Measurements from ENCODE around the gene PTPRM.

Gene PTPRM

DNA sequence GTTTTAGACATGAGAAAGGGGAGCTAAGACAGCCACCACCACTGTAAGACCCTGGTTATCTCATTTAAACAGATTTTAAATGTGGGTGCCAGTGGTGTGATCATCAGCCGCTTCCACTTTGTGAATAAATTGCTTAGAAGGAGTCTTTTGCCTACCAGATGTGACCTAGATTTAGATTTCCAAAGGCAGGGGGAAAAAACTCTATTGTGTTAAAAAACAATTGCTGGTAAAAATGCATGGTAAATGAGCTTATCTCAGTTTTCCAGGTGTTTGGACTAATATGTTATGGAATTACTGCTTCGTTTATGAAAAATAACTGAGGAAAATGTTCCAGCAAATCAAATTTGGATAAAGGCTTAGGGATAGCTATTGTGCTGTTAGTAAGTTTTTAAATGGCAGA lies 575.8 kb downstream of the PTPRM start:
- DNase-seq: no peak

GRCh38 chr18:8151181-8151580 lies 584.1 kb downstream of the PTPRM start:
- no peak for DNase-seq

- no peak for DNase-seq
Observed at GRCh38 chr18:8153887-8154583, 586.9 kb downstream of the PTPRM start.

DNA sequence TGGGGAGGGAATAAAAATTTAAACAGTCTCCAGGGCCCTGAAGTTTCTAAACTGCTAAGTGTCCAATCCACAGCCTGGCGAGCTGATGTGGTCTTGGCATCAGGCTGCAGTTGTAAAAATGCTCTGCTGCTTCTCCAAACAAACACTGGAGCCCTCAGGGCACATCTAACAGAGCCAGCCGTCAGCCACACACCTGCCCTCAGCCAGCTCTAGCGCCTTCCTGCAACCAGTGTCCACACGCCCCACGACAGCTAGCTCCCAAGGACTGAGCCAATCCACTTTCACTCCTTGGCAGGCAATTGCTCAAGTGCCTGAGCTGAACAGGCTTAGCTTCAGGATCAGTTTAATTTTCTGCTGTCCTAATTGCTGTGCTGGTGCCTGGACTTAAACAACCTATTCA lies 595.7 kb downstream of the PTPRM start:
- DNase-seq: no peak

- DNase-seq: no peak
Observed at GRCh38 chr18:8163286-8163959, 596.3 kb downstream of the PTPRM start.

GRCh38 chr18:8165095-8165494 lies 598.0 kb downstream of the PTPRM start:
- DNase-seq: no peak

DNA sequence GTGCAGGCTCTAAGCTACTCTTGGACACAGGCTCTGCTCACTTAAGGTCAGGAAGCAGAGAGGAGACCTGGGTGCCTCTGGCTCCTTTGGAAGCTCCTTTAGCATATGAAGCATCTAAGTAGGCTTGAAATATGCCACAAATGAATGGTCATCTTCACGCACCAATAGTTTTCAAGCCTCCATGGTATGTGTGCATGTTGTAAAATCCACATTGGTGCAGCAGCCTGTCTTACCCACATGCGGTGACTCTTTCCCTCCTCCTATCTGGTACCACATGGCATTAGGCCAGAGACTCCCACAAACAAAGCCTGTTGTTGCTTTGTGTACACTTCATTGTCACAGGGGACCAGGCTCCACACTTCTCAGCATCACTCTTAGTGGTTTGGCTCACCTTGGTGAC lies 599.9 kb downstream of the PTPRM start:
- DNase-seq: no peak

GRCh38 chr18:8167673-8168072 lies 600.6 kb downstream of the PTPRM start:
- no peak for DNase-seq

GRCh38 chr18:8169722-8170121 lies 602.6 kb downstream of the PTPRM start:
- no peak for DNase-seq

GRCh38 chr18:8174771-8175170 lies 607.7 kb downstream of the PTPRM start:
- DNase-seq: no peak

GRCh38 chr18:8175501-8176061 lies 608.5 kb downstream of the PTPRM start:
- DNase-seq: no peak

- no peak for DNase-seq
Observed at GRCh38 chr18:8176109-8176508, 609.0 kb downstream of the PTPRM start.

- no peak for DNase-seq
Observed at GRCh38 chr18:8176554-8176953, 609.4 kb downstream of the PTPRM start.

- DNase-seq: no peak
Observed at GRCh38 chr18:8177330-8178016, 610.4 kb downstream of the PTPRM start.

- DNase-seq: no peak
Observed at GRCh38 chr18:8186413-8186812, 619.3 kb downstream of the PTPRM start.

DNA sequence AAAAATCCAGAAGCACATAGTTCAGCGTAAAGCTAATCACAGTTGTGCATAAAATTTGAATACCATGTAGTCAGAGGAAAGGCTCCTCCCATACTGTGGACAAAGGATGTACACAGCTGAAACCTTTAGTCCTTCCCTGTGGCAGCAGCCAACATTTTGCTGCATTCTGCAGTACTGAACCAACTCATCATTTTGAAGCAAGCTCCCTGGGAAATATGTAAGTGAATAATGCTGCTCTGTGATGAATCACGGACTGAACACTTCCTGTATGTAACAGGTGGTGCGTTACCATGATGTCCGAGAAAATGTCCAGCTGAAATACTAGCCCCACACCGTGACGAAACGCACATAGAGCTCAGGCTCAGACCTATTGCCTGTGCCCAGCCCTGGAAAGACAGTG lies 621.1 kb downstream of the PTPRM start:
- DNase-seq: no peak

DNA sequence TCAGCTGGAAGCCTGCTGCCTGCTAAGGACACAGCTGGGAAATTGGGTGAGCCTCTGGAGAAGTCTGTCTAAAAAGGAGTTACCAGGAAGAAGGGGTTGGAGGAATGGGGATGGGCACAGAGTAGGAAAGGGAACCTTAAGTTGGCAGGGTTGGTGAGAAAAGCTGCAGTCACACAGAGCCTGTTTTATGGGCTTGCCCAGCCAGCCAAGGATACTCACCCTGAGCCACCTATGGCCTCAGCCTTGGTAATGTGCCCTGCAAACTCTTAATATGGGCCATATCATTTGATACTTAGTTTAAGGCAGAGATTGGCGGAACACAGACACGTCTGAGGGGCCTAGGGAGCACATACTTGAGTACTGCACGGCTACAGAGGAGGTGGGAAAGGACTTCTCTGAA lies 623.9 kb downstream of the PTPRM start:
- DNase-seq: no peak

GRCh38 chr18:8194431-8194830 lies 627.3 kb downstream of the PTPRM start:
- DNase-seq: no peak

- no peak for DNase-seq
Observed at GRCh38 chr18:8196238-8196637, 629.1 kb downstream of the PTPRM start.

DNA sequence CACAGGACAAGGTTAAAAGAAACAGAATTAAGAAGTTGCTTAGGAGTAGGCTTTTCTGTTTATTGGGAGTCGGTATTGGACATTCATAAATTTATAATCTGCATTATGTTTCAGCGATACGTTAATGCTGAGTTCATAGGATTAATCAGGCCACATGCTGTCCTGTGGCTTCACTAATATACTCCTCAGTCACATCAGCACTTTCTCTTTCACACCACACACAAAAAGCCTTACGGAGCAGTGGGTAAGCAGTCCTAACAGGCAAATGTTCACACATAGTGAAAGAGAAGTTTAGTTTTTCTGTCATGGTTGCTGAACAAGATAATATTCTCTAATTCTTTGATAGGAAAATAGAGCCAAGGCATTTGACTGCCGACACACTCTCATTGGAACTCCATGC lies 630.4 kb downstream of the PTPRM start:
- no peak for DNase-seq

GRCh38 chr18:8207996-8208395 lies 640.9 kb downstream of the PTPRM start:
- no peak for DNase-seq

DNA sequence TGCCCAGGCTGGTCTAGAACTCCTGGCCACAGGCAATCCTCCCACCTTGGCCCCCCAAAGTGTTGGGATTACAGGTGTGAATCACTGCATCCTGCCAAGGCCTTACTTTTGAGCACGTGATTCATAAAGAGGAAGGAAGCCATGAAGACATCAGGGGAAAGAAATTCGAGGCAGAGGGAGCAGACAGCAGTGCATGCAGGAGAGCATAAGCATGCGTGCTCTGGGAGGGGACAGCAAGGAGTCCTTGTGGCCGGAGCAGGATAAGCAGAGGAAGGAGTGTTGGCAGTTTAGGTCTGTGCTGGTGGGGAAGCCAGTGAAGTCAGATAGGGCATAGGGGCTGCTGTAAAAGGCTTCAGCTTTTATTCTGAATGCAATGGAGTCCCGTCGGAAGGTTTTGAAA lies 641.6 kb downstream of the PTPRM start:
- DNase-seq: no peak

DNA sequence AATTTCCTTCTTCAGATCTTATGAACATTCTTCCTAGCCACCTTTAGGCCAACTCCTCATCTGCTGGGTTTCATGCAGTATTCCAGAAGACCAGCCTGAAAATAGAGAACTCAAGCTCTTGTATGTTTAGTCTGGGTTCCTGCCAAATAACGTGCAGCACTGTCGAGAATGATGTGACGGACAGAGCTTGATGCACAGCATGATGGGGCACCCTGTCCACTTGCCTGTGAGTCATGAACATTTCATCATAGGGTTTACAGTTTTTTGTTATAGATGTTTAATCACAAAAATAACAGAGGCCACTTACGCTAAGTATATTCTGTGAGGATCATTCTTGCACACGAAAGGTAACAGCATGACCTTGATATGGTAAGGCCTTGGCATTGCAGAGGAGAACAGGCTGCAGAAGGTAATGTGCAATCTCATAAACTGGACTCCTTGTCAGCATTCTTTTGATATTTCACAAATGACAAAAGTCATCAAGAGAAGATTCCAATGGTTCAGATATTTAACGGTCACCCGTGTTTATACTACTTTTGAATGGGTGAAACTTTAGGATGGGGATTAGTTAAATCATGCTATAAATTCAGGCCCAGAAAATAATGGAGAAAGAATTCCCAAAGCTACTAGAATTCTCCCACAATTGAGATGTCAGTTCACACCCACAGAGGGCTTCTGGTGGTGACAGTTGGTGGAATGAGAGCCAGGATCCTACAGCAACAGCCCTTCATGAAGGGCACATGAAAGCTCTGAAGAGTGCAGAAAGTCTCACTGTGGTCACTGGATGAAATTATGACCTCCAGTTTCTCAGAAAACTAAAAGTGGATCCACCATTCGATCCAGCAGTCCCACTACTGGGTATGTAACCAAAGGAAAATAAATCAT lies 646.0 kb downstream of the PTPRM start:
- DNase-seq: no peak
